ENCODE data around the gene SEC62.

The SEC62 gene

GRCh38 chr3:170040418-170040817 is 73.8 kb downstream of the SEC62 start:
- ATAC-seq (replicated peaks), result no peak
- no peaks in the 10 kb centered on the region for H3K27me3 Mint-ChIP-seq
- H3K36me3 Mint-ChIP-seq (ENCODE audit: insufficient read depth), result peaks cover 7% of the 10 kb centered on the region
- peaks cover 0 to 7% of the 10 kb centered on the region in 2 donors for H3K4me1 Mint-ChIP-seq (ENCODE audit: low read depth in 2 of 2)
- DNase-seq, result no peak
- no peak overlapping the region for H3K27ac Mint-ChIP-seq
- H3K9me3 Mint-ChIP-seq, result no peaks in the 10 kb centered on the region
- no peak overlapping the region for H3K4me3 Mint-ChIP-seq

GRCh38 chr3:170043506-170043905 is 76.9 kb downstream of the SEC62 start:
- Mint-ChIP-seq H3K36me3 (ENCODE audit: insufficient read depth) (peaks cover 3% of the 10 kb centered on the region), H3K9me3 (no peaks in the 10 kb centered on the region), H3K27ac (peak overlapping the region in 1 of 2 donors; percentile 25), H3K27me3 (no peaks in the 10 kb centered on the region), H3K4me3 (no peak overlapping the region), H3K4me1 (ENCODE audit: low read depth in 2 of 2) (peaks cover 0 to 5% of the 10 kb centered on the region in 2 donors)
- ATAC-seq (replicated peaks), result no peak
- no peak for DNase-seq

- Mint-ChIP-seq H3K4me1 (ENCODE audit: low read depth in 2 of 2) (peaks cover 0 to 4% of the 10 kb centered on the region in 2 donors), H3K27ac (no peak overlapping the region), H3K27me3 (no peaks in the 10 kb centered on the region), H3K36me3 (ENCODE audit: insufficient read depth) (no peaks in the 10 kb centered on the region), H3K4me3 (no peak overlapping the region), H3K9me3 (no peaks in the 10 kb centered on the region)
- DNase-seq (no peak), ATAC-seq (replicated peaks) (no peak)
These were observed 77.7 kb downstream of the SEC62 start for GRCh38 chr3:170044271-170044670.

- no peak overlapping the region for H3K4me3 Mint-ChIP-seq
- DNase-seq (no peak), ATAC-seq (replicated peaks) (peak; percentile 32)
- H3K4me1 Mint-ChIP-seq (ENCODE audit: low read depth in 2 of 2), result peaks cover 0 to 4% of the 10 kb centered on the region in 2 donors
- H3K9me3 Mint-ChIP-seq, result no peaks in the 10 kb centered on the region
- no peak overlapping the region for H3K27ac Mint-ChIP-seq
- H3K36me3 Mint-ChIP-seq (ENCODE audit: insufficient read depth), result no peaks in the 10 kb centered on the region
- no peaks in the 10 kb centered on the region for H3K27me3 Mint-ChIP-seq
These were observed 78.2 kb downstream of the SEC62 start for GRCh38 chr3:170044795-170045244.

- Mint-ChIP-seq H3K27me3 (no peaks in the 10 kb centered on the region), H3K27ac (peak overlapping the region in 1 of 2 donors; percentile 35), H3K4me1 (ENCODE audit: low read depth in 2 of 2) (no peaks in the 10 kb centered on the region), H3K36me3 (ENCODE audit: insufficient read depth) (no peaks in the 10 kb centered on the region), H3K4me3 (no peak overlapping the region), H3K9me3 (no peaks in the 10 kb centered on the region)
- no peak for DNase-seq
- no peak for ATAC-seq (replicated peaks)
These were observed 79.9 kb downstream of the SEC62 start for GRCh38 chr3:170046269-170047132.

GRCh38 chr3:170047133-170047404 is 80.5 kb downstream of the SEC62 start:
- DNase-seq, result no peak
- ATAC-seq (replicated peaks), result no peak
- Mint-ChIP-seq H3K4me3 (no peak overlapping the region), H3K27ac (peak overlapping the region in 1 of 2 donors; percentile 35), H3K4me1 (ENCODE audit: low read depth in 2 of 2) (no peaks in the 10 kb centered on the region), H3K36me3 (ENCODE audit: insufficient read depth) (no peaks in the 10 kb centered on the region), H3K27me3 (no peaks in the 10 kb centered on the region), H3K9me3 (no peaks in the 10 kb centered on the region)

All from effector memory CD8-positive, alpha-beta T cell (primary cell).